Stimulated activated naive CD8-positive, alpha-beta T cell treated with anti-CD3 and anti-CD28 coated beads, Interleukin-15, Interleukin-2, amounts not matched to agents 100 U/mL and 50 U/mL, for 24 hours (primary cell): ENCODE measurements around the gene ANKUB1.
"Not testable (repeated sequence)": the region's sequence is repeated elsewhere in the genome, so short reads cannot be mapped to it uniquely, and the experiment has no call there.

Source experiments
- ATAC-seq: fragments of 150-1000 bp; cut with Tn5 transposase; one replicate; pipeline ENCODE4 v1.10.0; 2021
- DNase-seq: peaks from one replicate; pipeline ENCODE4 v3.0.0; 2021

Gene ANKUB1, protein sequence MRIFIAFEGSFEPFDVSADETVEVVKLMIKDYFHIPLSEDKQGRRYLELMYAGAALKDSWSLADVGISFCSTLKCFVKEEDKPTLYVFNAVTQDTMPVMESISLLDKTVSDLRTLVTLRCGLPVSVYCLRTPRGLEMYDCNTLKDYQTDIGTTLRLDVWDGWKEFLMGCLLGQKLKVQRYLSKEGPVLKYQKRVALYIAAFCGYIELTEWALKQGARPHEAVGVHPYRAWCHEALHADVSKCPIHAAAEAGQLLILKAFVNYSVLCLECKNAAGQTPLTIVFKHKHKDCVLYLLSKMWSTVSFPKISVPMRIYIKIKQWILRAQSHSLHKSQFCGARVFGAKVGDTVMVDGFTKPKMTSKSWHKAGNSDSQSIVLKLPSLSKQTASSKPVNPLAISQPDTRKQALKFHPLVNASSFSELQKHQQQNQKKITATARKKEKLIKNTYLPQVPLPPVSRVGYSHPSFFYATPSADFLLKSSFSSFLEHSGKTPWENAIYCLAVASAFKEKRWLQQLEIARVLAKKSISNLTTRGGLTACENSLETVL

DNA sequence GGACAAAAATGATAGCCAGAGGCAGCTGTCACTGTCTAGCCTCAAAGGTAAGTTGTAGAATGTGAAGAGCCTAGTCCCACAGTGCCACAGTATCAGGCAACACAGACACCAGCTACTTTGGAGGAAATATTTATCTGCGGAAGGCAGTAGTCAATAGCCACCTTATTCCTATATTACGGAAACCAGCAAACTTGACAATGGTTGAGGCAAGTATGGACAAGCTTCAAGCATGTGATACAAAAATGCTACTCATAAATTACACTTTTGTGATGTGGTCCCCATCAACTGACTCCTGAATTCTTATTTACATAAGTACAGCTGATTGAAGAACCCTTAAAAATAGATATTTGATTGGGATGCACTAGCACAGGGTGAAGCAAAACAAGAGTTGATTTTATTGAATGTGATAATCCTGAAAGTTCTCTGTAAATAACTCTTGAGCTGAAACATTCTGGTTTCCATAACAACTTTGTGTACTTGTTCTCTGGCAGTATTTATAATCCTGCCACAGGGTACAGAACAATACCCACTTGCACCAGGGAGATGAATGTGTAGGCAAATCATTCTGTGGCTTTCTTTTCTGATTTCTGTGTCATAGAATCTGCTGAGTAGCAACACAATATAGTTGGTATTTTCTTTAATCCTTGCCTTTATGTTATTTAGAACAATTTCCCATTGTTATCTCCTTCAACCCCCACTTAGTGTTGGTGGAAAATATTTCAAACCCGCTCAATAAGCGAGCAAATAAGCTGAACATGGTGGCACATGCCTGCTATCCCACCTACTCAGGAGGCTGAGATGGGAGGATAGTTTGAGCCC lies at the start of gene ANKUB1:
TSS of gene ANKUB1 (minus strand) at position 103 of the 819 bp plus-strand sequence. CDS start 188 bp downstream, outside the sequence.
- no peak for ATAC-seq
- DNase-seq: no peak

DNA sequence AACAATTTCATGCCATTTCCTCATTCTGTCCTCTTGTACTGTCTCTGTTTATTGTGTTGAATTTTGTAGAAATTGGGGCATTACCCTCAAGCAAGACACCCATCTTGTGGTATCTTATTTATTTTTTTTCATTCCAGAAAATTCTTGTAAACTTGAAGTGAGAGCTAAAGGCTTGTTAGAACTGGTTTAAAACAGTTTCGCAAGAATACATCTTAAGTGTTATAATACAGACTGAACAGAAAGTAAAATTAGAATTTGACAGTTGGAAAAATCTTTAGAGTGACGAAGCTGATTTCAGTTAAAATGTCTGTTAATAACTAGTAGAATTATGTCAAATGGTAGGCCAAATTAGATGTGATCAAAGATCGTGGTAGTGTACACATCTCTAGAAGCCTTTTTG lies 47.5 kb upstream of the ANKUB1 start:
- ATAC-seq: no peak

DNA sequence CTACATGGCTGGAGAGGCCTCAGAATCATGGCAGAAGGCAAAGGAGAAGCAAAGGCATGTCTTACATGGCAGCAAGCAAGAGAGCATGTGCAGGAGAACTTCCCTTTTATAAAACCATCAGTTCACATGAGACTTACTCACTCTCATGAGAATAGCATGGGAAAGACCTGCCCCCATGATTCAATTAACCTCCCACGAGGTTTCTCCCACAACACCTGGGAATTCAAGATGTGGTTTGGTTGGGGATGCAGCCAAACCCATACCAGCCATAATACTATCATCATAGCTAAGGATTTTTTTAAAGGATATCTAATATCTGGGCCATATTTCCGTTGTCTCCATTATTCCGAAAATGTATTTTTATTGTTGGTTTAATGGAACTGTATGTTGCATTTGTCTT lies 47.1 kb upstream of the ANKUB1 start:
- not testable (repeated sequence) for DNase-seq, ATAC-seq

More for the DNA sequence above, 47.5 kb upstream of the ANKUB1 start:
- DNase-seq: no peak

DNA sequence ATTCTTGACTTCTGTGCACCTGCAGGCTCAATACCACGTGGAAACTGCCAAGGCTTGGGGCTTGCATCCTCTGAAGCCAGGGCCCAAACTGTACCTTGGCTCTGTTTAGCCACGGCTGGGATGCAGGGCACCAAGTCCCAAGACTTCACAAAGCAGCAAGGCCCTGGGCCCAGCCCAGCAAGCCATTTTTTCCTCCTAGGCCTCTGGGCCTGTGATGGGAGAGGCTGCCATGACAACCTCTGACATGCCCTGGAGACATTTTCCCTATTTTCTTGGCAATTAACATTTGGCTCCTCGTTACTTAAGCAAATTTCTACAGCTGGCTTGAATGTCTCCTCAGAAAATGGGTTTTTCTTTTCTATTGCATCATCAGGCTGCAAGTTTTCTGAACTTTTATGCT lies 46.1 kb upstream of the ANKUB1 start:
- ATAC-seq, DNase-seq: not testable (repeated sequence)

DNA sequence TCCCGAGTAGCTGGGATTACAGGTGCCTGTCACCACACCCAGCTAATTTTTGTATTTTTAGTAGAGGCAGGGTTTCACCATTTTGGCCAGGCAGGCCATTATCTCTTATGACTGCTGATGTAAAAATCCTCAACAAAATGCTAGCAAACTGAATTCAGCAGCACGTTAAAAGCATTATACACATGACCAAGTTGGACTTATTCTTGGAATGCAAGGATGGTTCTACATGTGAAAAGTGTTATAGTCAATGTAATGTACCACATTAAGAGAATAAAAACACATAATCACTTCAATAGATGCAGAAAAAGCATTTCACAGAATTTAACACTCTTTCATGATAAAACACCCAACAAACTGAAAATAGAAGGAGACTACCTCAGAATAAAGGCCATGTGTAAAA lies 40.9 kb upstream of the ANKUB1 start:
- no peak for DNase-seq
- no peak for ATAC-seq

DNA sequence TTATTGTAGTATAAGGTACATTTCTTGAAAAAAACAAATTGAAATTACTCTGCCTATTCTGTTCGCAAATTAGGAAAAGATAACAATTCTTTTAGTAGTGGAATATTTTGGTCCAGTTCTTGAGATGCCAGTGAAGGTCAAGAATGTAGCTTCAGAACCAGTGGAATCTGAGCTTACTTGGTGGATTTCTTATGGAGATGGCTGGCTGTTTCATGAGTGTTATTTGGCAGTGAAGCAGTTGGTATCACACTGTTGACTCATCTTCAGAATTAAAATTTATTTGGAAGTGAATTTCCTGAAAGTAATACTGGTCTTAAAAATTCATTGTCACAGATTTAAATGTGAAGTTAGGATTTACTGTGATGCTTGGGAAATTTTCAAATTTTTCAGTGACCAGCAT lies 39.7 kb upstream of the ANKUB1 start:
- DNase-seq (no peak), ATAC-seq (no peak)

DNA sequence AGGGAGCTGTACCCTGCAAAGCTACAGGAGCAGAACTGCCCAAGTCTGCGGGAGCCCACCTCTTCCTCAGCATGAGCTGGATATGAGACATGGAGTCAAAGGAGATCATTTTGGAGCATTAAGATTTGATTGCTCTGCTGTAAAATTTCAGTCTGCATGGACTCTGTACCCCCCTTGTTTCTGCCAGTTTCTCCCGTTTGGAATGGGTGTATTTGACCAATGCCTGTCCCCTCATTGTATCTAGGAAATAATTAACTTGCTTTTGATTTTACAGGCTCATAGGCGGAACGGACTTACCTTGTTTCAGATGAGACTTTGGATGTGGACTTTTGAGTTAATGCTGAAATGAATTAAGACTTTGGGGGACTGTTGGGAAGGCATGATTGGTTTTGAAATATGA lies 39.0 kb upstream of the ANKUB1 start:
- no peak for DNase-seq
- ATAC-seq: no peak

DNA sequence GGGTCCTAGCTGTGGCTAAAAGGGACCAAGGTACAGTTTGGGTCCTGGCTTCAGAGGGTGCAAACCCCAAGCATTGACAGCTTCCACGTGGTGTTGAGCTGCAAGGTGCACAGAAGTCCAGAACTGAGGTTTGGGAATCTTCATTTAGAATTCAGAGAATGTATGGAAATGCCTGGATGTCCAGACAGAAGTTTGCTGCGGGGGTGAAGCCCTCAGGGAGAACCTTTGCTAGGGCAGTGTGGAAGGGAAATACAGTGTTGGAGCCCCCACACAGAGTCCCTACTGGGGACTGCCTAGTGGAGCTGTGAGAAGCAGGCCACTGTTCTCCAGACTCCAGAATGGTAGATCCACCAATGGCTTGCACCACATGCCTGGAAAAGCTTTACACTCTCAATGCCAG lies 38.5 kb upstream of the ANKUB1 start:
- no peak for ATAC-seq
- DNase-seq: no peak

DNA sequence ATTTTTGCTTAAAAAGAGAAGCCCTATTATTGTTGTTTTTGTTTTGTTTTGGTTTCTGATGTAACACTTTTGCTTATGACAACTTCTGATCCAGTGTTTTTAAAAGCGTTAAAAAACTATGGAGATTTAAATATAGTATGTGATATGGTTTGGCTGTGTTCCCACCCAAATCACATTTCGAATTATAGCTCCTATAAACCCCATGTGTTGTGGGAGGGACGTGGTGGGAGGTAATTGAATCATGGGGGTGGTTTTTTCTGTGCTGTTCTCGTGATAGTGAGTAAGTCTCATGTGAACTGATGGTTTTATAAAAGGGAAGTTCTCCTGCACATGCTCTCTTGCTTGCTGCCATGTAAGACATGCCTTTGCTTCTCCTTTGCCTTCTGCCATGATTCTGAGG lies 37.3 kb upstream of the ANKUB1 start:
- not testable (repeated sequence) for ATAC-seq

DNA sequence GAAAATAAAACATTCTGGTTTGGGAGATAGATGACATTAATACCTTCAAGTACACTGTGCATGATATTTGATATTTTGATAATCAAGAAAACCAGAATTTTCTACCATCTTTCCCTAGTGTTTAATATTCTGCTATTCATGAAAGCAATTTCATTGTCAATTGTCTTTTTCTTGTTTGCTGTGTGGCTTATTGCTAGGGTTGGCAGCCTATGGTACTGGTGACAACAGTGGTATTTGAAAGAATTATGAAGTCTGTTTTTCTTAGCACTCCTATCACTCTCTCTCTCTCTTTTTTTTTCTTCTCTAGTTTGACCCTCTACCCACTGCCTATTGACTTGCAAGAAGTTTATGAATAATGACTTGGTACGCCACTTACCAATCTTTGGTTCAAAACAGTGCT lies 36.0 kb upstream of the ANKUB1 start:
- DNase-seq (no peak), ATAC-seq (no peak)

More for the DNA sequence above, 37.3 kb upstream of the ANKUB1 start:
- not testable (repeated sequence) for DNase-seq

DNA sequence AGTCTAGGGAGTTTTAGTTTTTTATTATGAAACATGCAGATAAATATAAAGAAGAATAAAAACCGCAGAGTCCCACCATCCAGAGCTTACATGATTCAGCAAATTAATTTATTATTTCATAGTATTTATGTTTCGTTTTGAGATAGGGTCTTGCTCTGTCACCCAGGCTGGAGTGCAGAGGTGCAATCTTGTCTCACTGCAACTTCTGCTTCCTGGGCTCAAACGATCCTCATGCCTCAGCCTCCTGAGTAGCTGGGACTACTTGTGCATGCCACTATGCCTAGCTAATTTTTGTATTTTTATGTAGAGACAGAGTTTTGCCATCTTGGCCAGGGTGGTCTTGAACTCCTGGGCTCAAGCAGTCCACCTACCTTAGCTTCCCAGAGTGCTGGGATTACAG lies 34.3 kb upstream of the ANKUB1 start:
- no peak for DNase-seq
- ATAC-seq: no peak

DNA sequence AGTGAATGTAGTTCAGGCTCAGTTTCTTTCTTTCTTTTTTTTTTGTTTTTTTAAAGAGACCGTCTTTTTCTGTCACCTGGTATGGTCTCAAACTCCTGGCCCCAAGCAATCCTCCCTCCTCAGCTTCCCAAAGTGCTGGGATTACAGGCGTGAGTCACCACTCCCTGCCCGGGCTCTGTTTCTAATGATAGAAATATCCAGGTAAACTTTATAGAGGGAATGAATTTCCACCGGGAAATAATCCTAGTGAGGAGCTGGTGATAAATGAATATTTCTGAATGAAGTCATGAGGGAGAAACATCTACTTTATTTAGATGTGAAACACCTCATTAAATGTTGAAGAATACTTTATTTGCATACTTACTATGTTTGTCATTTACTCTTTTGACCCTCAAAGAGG lies 27.8 kb upstream of the ANKUB1 start:
- no peak for ATAC-seq
- DNase-seq: no peak

DNA sequence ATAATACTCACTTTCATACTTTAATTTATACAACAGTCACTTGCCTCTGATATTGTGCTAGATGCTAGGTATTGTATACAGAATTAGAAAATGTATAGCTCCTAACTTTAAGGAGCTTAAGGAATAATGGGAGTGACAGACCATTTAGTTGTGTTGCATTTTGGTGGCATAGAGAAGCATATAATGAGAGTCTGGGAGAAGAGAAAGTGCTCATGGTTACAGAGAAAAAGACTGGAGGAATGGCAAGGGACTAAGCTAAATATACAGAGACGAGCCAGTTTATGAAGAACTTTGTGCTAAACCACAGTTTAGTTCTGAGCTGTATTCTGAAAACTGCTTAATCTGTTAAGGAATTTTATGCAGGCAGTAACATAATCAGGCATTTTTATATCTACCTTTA lies 27.1 kb upstream of the ANKUB1 start:
- ATAC-seq (no peak), DNase-seq (no peak)

DNA sequence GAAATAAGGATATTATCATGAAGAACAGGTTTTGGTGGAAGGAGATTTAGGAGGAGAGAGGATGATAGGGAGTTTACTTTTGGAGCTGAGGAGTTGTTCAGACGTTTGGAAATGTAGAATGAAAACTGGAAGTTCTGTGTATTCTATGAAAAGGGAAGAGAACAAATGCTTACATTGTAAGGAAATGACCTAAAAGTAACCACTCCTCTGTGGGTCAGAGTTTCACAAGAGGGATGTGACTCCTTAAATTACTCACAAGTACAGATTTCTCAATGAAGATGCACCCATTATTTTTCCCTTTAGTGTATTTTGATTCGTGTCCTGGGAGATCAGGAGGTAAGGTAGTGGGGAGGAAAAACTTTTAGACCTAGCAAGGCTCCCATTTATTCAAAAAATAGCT lies 24.6 kb upstream of the ANKUB1 start:
- DNase-seq (no peak), ATAC-seq (no peak)

DNA sequence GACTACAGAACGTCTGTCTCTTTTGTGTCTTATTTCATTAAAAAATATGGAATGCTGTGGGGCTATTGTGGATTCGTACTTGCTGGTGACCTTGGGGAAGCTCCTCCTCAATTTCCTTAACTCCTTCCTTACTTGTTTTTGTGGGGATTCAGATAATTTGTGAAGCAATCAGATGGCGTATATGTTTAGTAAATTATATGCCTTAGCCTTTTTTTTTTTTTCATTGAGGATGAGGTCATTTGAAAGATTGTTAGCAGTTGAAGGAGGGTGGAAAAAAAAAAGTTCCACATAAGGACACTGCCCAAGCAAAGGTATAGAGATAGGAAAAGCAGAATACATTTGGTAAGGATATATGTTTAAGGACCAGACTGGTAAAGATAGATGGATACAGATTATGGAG lies 24.0 kb upstream of the ANKUB1 start:
- ATAC-seq (no peak), DNase-seq (no peak)

DNA sequence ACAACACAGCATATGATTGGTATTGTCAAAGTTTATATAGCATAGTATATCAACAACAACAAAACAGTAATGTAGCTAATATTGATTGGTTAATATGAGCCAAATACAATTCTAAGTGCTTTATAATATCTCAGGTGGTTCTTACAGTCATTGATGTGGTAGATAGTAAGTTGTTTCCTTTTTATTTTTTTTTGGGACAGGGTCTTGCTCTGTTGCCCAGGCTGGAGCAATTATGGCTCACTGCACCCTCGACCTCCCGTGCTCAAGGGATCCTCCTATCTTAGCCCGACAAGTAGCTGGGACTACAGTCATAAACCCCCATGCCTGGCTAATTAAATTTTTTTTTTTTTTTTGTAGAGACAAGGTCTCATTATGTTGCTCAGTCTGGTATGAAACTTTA lies 23.4 kb upstream of the ANKUB1 start:
- DNase-seq: no peak
- ATAC-seq: no peak

DNA sequence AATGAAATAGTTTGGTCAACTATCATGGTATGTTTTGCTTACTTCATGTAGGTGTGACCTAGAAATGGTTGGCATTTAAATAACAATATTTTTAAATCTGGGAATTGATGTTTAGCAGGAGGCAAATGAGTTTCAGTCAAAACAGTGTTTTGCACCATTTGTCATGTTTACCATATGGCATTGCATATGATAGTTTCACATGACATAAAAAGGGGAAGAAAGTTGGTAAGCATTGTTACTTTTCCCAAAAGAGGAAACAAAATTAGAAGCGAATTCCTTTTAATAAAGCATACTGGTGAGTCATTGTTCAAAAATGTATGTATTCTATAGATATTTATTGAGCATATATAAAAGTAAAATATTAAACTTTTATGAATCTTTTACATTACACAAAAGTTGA lies 23.0 kb upstream of the ANKUB1 start:
- no peak for DNase-seq
- ATAC-seq: no peak

DNA sequence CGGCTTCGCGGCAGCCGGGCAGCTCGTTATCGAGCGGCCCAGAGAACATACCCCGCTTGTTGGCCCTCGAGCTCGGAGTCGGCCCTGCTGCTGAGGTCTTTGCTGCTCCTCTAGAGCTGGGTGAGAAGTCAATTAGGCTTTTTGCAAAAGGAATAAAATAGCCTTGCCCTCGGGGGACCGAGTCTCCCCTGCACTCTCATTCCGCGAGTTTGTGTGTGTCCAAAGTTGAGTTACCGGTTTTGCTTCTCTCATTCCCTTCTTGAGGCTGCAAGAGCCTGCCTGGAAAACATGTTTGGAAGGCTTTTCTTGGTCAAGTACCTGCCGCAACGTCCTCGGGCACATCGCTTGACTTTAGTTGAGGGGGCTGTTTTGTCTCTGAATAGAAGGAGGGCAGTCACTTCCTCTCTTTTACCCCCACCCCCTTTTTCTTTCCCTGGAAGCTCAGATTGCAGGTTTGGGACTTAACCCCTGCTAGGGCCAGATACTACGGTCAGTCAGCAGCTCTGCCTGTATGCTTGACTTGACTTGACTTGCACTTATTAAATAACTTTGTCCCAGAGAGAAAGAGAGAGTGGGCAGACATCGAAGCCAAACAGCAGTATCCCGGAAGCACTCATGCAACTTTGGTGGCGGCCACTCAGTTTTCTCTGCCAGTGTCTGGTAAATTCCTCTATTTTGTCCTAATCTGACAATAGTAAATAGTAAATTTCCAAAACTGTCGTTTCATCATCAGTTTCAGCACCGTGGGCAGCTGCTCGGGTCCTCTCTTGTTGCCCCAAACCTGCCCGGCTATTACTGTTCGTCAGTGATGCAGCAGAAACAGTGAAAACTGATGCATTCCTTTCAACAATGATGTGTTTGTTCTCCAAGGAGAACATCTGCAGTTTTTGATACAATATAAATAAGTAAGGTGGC lies 21.3 kb upstream of the ANKUB1 start:
- peak; percentile 31 for DNase-seq
- no peak for ATAC-seq

DNA sequence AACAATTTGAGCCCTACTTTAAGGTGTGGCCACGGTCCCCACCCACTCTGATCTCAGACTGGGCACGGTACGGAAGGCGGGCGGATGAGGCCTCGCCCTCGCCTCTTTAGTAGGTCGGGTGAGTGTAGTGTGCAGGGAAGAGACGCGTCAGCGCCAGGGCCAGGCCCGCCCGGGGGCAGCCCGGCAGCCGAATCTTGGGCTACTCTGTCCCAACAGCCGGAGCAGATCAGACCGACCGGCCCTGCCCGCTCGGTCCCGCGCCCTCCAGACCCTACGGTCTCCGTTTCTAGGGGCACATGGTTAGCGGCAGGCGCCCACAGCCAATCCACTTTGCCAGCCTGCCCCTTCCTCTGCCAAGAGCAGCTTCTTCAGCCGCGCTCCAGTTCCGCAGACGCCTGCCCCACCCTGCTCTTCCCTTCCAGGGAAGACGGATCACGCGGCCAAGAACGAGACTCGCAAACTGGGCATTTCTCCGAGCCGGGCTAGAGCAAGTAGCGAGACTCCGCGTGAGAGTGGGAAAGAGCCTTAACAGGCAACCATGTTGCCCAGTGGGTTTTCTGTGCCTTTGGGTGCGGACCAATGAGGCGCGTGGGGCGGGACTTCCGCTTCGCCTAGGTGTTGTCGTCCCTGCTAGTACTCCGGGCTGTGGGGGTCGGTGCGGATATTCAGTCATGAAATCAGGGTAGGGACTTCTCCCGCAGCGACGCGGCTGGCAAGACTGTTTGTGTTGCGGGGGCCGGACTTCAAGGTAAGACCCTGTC lies 20.4 kb upstream of the ANKUB1 start, which contains the start of gene RNF13:
TSS of gene RNF13 (plus strand) at position 610 of the 761 bp plus-strand sequence. CDS start 32,812 bp downstream, outside the sequence.
- DNase-seq (peak; percentile 93), ATAC-seq (peak; percentile 94)

DNA sequence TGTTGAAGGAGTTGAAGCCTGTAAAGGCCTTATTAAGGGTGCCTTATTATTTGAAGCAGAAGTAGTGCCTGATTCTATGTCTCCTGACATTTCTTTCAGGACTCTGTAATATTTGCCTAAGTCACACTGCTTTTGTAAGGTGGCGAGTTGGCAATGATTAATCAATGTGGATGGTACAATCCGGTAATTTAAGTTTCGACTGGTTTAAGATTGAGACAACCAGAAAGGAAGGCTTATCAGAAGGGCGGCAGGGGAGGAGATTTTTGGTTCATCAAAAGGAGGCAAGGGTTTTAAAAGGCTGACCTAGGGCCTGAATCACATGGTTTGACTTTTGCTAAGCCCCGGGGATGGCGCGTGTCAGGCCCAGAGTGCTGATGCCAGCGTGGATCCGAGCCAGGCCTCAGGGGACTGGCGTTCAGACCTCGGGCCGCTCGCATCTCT lies 19.8 kb upstream of the ANKUB1 start:
- DNase-seq (no peak), ATAC-seq (no peak)

DNA sequence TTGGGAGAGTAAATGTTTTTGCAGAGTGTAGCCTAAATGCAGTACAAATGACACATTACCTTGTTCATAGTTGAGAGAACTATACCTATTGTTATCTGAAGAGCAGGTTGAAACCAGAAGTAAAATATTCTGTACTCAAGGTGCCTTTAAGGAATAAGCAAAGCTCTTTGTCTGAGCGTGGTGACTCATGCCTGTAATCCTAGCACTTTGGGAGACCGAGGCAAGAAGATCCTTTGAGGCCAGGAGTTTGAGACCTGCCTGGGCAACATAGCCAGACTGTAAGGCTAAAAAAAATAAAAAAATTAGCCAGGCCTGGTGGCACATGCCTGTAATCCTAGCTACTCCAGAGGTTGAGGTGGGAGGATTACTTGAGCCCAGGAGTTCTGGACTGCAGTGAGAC lies 18.5 kb upstream of the ANKUB1 start:
- no peak for DNase-seq
- ATAC-seq: no peak
